OCI-LY1 (cell line): ENCODE data around the gene PID1.

ENCODE experiments used
- CTCF ChIP-seq: fragments of 200-600 bp; sonication (generic), shearing (Covaris generic); IDR thresholded peaks from 2 replicates; pipeline ENCODE4 v1.5.1; 2017; ENCODE audit warnings: mild to moderate bottlenecking, antibody characterized with exemption, low read length, moderate library complexity, mixed read lengths
- EZH2 ChIP-seq: fragments of 200-600 bp; sonication (generic), shearing (Covaris generic); IDR thresholded peaks from 2 replicates; pipeline ENCODE4 v1.8.0; 2017; ENCODE audit warnings: borderline replicate concordance, mixed run types, mild to moderate bottlenecking, antibody characterized with exemption, low read length, moderate library complexity, mixed read lengths

DNA sequence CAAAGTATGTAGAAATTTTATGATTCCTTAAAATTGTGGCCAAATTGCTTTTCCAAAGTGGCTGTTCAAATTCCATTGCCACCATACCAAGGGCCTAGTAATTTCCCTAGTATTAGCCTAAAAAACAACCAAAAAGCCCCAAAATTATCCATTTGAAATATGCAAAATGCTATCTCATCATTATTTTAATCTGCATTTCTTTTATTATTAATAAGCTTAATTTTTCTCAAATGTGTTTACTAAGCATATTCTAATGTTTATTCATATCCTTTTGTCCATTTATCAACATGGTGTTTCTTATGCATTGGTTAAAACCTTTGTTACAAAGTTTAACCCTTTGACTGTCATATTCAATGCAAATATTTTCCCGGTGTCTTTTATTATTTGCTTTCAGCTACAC, 48.0 kb downstream of the PID1 start:
- no peak for TF ChIP-seq CTCF
- TF ChIP-seq EZH2, result no peak
